Measurements from ENCODE around the gene CCDC47. TPM values are rescaled to one million over a fixed set of nuclear protein-coding genes. Genes with fewer than 3 reads are reported as not detected.
A peak's percentile ranks its signal among the peaks of the same experiment; 100 is the strongest.

CCDC47 gene
- total RNA-seq, 1 experiment from 2014 or later: 28.0 TPM

DNA sequence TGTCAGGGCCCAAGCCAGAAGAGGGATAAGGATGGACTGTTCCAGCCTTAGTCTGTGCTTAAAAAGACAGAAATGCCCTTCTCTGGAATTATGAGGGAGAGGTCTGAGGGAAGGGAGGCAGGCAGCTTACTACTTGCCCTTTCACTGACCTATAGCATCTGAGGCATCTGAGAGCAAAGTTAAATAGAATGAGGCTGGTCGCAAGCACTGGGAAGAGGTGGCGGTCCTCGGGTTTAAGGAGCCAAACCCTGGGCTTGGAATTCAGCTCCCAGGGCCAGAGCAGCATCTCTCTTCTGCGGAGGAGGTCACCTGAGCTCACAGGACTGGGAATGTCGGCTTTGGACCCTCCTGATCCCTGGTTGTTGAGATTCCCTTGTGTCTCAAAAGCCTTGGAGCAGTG, 70.4 kb downstream of the CCDC47 start:
- peak overlapping the region; percentile 96 for H3K27ac ChIP-seq (ENCODE audit: low read length)
- no peaks in the 10 kb centered on the region for H3K9me3 ChIP-seq (ENCODE audit: low read length)
- no peak overlapping the region for H2AFZ ChIP-seq (ENCODE audit: low read length)
- H3K4me1 ChIP-seq (ENCODE audit: low read length): peaks cover 41% of the 10 kb centered on the region
- H3K36me3 ChIP-seq (ENCODE audit: insufficient read depth, low read length): peaks cover 16% of the 10 kb centered on the region
- H3K9me2 ChIP-seq (replicated peaks; ENCODE audit: insufficient read depth, low read length): no peaks in the 10 kb centered on the region
- no peak for DNase-seq
- peak overlapping the region; percentile 82 for H3K9ac ChIP-seq (ENCODE audit: low read length)
- H3K79me2 ChIP-seq (ENCODE audit: low read length): peaks cover 43% of the 10 kb centered on the region
- peak overlapping the region; percentile 80; the same call in 1 of the 2 replicates for H3K4me3 ChIP-seq (ENCODE audit: low read length)
- H4K20me1 ChIP-seq (ENCODE audit: insufficient read depth, low read depth, low read length): no peaks in the 10 kb centered on the region
- H3K27me3 ChIP-seq (ENCODE audit: low read length): no peaks in the 10 kb centered on the region
- peak overlapping the region; percentile 96 for H3K4me2 ChIP-seq (ENCODE audit: low read depth, low read length, poor library complexity, severe bottlenecking)

DNA sequence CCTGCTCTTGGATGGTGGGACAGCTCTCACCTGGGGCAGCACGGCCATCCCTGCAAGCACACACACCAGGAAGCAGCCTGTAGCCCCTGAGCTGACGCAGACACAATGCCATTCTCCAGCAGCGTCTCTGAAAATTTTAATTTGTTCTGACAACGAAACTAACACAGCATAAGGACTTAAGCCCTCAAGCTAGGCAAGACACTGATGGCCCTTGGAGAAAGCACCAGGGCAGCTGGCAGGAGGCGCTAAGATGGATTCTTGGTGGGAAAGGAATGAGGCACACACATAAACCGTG, 70.7 kb downstream of the CCDC47 start:
- Histone ChIP-seq H3K4me3 (ENCODE audit: low read length) (peak overlapping the region; percentile 80), H2AFZ (ENCODE audit: low read length) (no peak overlapping the region), H3K4me2 (ENCODE audit: low read depth, low read length, poor library complexity, severe bottlenecking) (peak overlapping the region; percentile 96), H3K9me3 (ENCODE audit: low read length) (no peaks in the 10 kb centered on the region), H3K79me2 (ENCODE audit: low read length) (peaks cover 44% of the 10 kb centered on the region), H3K36me3 (ENCODE audit: insufficient read depth, low read length) (peaks cover 16% of the 10 kb centered on the region), H3K4me1 (ENCODE audit: low read length) (peaks cover 45% of the 10 kb centered on the region), H3K9me2 (replicated peaks; ENCODE audit: insufficient read depth, low read length) (no peaks in the 10 kb centered on the region), H3K27ac (ENCODE audit: low read length) (peak overlapping the region; percentile 96), H3K27me3 (ENCODE audit: low read length) (no peaks in the 10 kb centered on the region), H4K20me1 (ENCODE audit: insufficient read depth, low read depth, low read length) (no peaks in the 10 kb centered on the region), H3K9ac (ENCODE audit: low read length) (peak overlapping the region; percentile 82)
- DNase-seq: no peak

DNA sequence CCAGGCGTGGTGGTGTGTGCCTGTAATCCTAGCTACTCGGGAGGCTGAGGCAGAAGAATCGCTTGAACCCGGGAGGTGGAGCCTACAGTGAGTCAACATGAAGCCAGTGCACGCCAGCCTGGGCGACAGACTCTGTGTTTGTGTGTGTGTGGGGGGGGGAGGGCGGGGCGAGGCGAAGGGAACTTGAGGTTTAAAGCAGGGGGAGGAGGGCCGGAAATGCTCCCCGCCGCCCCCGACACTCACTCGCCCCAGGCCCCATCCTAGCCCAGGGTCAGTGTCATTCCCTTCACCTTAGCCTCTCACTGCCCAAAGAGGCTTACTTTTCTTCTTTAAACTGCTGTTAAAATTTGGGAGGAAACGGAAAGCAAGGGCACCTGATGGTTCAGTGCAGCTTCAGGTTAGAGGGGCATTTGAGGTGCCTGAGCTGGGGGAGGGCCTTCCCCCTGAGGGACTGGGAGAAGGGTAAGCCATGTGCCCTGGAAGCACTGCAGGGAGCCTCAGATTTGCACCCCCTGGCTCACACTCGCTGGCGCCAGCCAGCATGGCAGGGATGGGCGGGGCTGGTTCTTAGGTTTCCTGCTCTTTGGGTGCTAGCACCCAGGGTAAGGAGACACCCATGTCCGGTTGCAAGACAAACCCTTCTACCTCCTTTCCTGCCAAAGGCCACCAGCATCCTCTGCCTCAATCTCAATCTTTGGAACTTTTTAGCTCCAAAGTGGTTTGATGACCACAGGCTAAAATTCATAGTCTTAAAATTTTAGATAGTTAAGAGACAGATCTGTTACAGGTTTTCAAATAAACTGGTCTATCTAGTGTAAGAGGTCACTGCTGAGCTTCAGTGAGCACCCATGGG, 71.3 kb downstream of the CCDC47 start:
- Histone ChIP-seq H3K27me3 (ENCODE audit: low read length) (no peaks in the 10 kb centered on the region), H4K20me1 (ENCODE audit: insufficient read depth, low read depth, low read length) (no peaks in the 10 kb centered on the region), H3K9me2 (replicated peaks; ENCODE audit: insufficient read depth, low read length) (no peaks in the 10 kb centered on the region), H3K4me3 (ENCODE audit: low read length) (peak overlapping the region; percentile 80), H3K27ac (ENCODE audit: low read length) (peak overlapping the region; percentile 96), H3K79me2 (ENCODE audit: low read length) (peaks cover 44% of the 10 kb centered on the region), H3K4me1 (ENCODE audit: low read length) (peaks cover 51% of the 10 kb centered on the region), H3K4me2 (ENCODE audit: low read depth, low read length, poor library complexity, severe bottlenecking) (peak overlapping the region; percentile 96), H2AFZ (ENCODE audit: low read length) (no peak overlapping the region), H3K9me3 (ENCODE audit: low read length) (no peaks in the 10 kb centered on the region), H3K9ac (ENCODE audit: low read length) (peak overlapping the region; percentile 82), H3K36me3 (ENCODE audit: insufficient read depth, low read length) (peaks cover 19% of the 10 kb centered on the region)
- peak; percentile 90 for DNase-seq

DNA sequence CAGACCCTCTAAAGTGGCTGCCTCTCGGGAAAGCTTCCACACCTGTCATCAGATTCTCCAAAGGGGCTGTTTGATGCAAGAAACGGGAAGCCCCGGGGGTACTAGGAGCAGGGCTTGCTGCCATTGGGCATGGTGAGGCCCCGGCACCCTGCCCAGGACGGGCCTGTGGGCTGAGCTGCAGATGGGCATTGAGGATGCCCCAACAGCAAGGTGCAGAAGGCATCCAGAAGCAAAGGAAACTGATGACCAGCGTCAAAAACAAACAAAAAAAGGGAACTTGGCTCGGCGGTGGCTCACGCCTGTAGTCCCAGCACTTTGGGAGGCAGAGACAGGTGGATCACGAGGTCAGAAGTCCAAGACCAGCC, 72.0 kb downstream of the CCDC47 start:
- Histone ChIP-seq H2AFZ (ENCODE audit: low read length) (no peak overlapping the region), H3K9ac (ENCODE audit: low read length) (peak overlapping the region; percentile 82), H3K27me3 (ENCODE audit: low read length) (no peaks in the 10 kb centered on the region), H3K9me2 (replicated peaks; ENCODE audit: insufficient read depth, low read length) (no peaks in the 10 kb centered on the region), H4K20me1 (ENCODE audit: insufficient read depth, low read depth, low read length) (no peaks in the 10 kb centered on the region), H3K4me3 (ENCODE audit: low read length) (peak overlapping the region; percentile 80), H3K27ac (ENCODE audit: low read length) (peak overlapping the region; percentile 96), H3K79me2 (ENCODE audit: low read length) (peaks cover 44% of the 10 kb centered on the region), H3K4me1 (ENCODE audit: low read length) (peaks cover 57% of the 10 kb centered on the region), H3K9me3 (ENCODE audit: low read length) (no peaks in the 10 kb centered on the region), H3K36me3 (ENCODE audit: insufficient read depth, low read length) (peaks cover 24% of the 10 kb centered on the region), H3K4me2 (ENCODE audit: low read depth, low read length, poor library complexity, severe bottlenecking) (peak overlapping the region; percentile 96)
- peak; percentile 67 for DNase-seq

DNA sequence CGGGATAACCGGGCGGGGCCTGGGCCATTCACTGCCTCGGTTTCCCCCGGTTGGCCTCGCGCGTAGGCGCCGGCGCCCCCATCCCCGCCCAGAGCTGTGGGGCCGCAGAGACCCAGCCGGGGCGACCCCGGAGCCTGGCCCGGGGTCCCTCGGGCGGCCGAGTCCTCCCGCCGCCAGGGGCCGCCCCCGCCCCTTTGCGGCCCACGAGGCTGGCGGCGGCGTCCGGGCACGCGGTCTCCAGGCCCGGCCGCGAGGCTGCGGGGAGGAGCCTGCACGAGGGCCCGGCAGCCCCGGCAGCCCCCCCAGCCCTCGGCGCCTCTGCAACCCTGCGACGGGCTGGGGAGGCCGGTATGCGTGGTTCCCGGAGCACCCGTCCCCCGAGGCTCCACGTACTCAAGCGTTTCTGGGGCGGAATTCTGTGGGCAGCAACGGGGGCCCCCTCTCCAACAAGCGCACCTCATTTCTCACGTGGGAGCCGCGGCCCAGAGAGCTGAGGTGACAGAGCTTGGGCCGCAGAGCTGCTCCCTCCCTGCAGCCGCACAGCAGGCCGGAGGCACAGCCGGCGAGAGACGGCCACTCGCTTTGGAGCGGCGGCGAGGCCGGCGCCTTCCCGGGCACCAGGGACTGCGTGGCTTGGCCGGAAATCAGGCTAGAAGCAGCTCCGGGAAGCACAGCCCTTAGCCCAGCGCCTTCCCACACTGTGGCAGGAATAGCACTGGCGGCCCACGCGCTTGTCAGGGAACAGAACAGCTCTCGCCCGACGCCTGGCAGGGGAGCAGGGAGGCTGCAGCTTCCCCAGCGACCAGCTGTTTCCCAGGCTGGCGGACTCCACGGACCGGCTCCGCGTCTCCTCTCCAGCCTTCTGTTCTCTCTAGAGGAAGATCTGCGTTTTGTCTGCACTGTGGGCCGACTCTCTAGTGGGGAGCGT, 72.6 kb downstream of the CCDC47 start:
- Histone ChIP-seq H3K79me2 (ENCODE audit: low read length) (peaks cover 44% of the 10 kb centered on the region), H3K9me2 (replicated peaks; ENCODE audit: insufficient read depth, low read length) (no peaks in the 10 kb centered on the region), H3K9me3 (ENCODE audit: low read length) (no peaks in the 10 kb centered on the region), H3K4me2 (ENCODE audit: low read depth, low read length, poor library complexity, severe bottlenecking) (peak overlapping the region; percentile 96), H3K4me3 (ENCODE audit: low read length) (peak overlapping the region; percentile 80), H3K4me1 (ENCODE audit: low read length) (peaks cover 64% of the 10 kb centered on the region), H3K27ac (ENCODE audit: low read length) (peak overlapping the region; percentile 96), H3K9ac (ENCODE audit: low read length) (peak overlapping the region; percentile 82), H2AFZ (ENCODE audit: low read length) (no peak overlapping the region), H4K20me1 (ENCODE audit: insufficient read depth, low read depth, low read length) (no peaks in the 10 kb centered on the region), H3K36me3 (ENCODE audit: insufficient read depth, low read length) (peaks cover 29% of the 10 kb centered on the region), H3K27me3 (ENCODE audit: low read length) (no peaks in the 10 kb centered on the region)
- peak; percentile 89 for DNase-seq

DNA sequence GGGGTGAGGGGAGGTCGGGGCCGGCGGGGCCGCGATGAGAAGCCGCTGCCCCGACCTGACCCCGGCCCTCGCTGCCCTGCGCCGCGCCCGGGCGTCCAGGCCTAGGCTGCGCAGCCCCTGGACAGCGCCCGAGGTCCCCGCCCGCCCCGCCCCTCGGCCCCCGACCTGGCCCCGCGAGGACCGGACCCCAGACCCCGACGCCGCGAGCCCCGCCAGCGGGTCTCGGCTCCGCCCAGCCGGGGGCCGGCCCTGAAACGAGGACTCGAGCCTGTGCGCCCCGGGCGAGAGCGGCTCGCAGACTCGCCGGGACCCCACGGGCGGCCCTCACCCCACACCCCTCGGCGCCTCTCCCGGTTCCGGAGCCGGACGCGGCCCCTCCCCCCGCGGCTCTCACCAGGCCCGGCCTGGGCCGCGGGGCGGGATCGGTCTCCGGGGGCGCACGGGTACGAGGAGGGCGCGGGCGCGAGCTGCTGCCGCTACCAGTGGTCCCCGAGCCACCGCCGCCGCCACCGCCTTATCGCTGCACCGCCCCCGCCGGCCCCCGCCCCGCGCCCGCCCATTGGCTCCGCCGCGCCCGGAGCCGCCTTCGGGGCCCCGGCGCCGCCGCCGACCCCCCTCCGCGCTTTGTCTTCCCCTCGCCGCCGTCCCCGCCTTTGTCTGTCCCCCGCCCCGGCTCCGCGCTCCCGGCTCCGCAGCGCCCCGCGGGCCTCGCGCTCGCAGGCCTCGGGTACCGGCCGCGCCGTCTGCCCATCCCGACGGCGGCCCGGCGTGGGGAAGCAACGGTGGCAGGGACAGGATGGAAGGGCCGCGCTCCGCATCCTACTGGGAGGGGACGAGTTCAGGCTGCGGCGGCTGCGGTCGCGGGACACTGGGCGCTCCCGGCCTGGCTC, 73.5 kb downstream of the CCDC47 start, which contains the start of gene LIMD2:
TSS of gene LIMD2 (minus strand) at position 488 of the 890 bp plus-strand sequence. CDS start 827 bp downstream, outside the sequence.
- Histone ChIP-seq H3K27ac (ENCODE audit: low read length) (peak within 1 kb of the TSS; percentile 96), H3K4me2 (ENCODE audit: low read depth, low read length, poor library complexity, severe bottlenecking) (peak within 1 kb of the TSS; percentile 96), H3K36me3 (ENCODE audit: insufficient read depth, low read length) (peaks cover 27% of the 10 kb centered on the region), H4K20me1 (ENCODE audit: insufficient read depth, low read depth, low read length) (no peaks in the 10 kb centered on the region), H3K27me3 (ENCODE audit: low read length) (no peaks in the 10 kb centered on the region), H3K79me2 (ENCODE audit: low read length) (peaks cover 44% of the 10 kb centered on the region), H3K9ac (ENCODE audit: low read length) (peak within 1 kb of the TSS; percentile 82), H3K9me3 (ENCODE audit: low read length) (no peaks in the 10 kb centered on the region), H3K4me1 (ENCODE audit: low read length) (peaks cover 73% of the 10 kb centered on the region), H2AFZ (ENCODE audit: low read length) (no peak within 1 kb of the TSS), H3K9me2 (replicated peaks; ENCODE audit: insufficient read depth, low read length) (no peaks in the 10 kb centered on the region), H3K4me3 (ENCODE audit: low read length) (peak within 1 kb of the TSS; percentile 80)
- peak; percentile 87 for DNase-seq

DNA sequence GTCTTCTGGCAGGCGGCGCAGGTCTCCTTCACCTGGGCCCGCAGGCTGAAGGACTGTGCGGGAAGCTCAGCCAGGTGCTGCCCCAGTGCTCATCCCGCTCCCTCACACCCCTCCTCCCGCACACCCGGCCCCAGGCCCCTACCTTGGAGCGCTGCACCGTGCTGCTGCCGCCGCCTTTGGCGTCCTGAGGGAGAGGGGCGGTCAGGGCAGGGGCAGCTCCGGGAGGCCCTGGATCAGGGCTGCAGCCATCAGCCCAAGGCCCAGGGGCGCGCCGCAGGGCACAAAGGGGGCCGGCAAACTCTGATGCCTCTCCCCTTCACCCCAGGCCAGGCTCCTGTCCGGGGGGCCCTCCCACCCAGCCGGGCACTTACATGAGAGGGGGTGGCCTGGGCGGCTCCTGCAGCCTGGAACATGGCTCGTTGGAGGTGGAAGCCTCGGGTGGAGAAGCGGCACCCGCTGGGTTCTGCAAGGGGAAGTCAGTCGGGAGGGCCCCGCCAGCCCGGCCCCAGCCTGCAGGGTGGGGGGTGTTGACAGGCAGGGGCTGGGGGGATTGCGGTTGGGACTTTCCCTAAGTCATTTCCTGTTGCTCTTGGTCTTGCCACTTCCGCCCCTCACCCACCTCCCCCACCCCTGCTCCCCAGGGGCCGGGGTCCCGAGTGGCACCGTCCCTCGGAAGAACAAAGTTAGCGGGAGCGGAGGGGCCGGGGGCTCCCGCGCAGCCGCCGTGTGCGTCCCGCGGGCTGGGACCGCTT, 74.3 kb downstream of the CCDC47 start:
- no peaks in the 10 kb centered on the region for H3K27me3 ChIP-seq (ENCODE audit: low read length)
- no peaks in the 10 kb centered on the region for H4K20me1 ChIP-seq (ENCODE audit: insufficient read depth, low read depth, low read length)
- peaks cover 43% of the 10 kb centered on the region for H3K79me2 ChIP-seq (ENCODE audit: low read length)
- DNase-seq: peak; percentile 93
- no peaks in the 10 kb centered on the region for H3K9me2 ChIP-seq (replicated peaks; ENCODE audit: insufficient read depth, low read length)
- no peak overlapping the region for H2AFZ ChIP-seq (ENCODE audit: low read length)
- H3K9me3 ChIP-seq (ENCODE audit: low read length): no peaks in the 10 kb centered on the region
- H3K4me1 ChIP-seq (ENCODE audit: low read length): peaks cover 78% of the 10 kb centered on the region
- H3K27ac ChIP-seq (ENCODE audit: low read length): peak overlapping the region; percentile 96
- peak overlapping the region; percentile 76 for H3K4me3 ChIP-seq (ENCODE audit: low read length)
- peak overlapping the region; percentile 82 for H3K9ac ChIP-seq (ENCODE audit: low read length)
- H3K4me2 ChIP-seq (ENCODE audit: low read depth, low read length, poor library complexity, severe bottlenecking): peak overlapping the region; percentile 93
- H3K36me3 ChIP-seq (ENCODE audit: insufficient read depth, low read length): peaks cover 26% of the 10 kb centered on the region
